NCI-H1694 treated with DMSO at 0.1 percent for 48 hours (cell line): ENCODE measurements around the gene SALL4.

Experiments
- DNase-seq: peaks from one replicate; lab custom pipeline; 2025; lab: John Stamatoyannopoulos, UW

Gene SALL4

DNA sequence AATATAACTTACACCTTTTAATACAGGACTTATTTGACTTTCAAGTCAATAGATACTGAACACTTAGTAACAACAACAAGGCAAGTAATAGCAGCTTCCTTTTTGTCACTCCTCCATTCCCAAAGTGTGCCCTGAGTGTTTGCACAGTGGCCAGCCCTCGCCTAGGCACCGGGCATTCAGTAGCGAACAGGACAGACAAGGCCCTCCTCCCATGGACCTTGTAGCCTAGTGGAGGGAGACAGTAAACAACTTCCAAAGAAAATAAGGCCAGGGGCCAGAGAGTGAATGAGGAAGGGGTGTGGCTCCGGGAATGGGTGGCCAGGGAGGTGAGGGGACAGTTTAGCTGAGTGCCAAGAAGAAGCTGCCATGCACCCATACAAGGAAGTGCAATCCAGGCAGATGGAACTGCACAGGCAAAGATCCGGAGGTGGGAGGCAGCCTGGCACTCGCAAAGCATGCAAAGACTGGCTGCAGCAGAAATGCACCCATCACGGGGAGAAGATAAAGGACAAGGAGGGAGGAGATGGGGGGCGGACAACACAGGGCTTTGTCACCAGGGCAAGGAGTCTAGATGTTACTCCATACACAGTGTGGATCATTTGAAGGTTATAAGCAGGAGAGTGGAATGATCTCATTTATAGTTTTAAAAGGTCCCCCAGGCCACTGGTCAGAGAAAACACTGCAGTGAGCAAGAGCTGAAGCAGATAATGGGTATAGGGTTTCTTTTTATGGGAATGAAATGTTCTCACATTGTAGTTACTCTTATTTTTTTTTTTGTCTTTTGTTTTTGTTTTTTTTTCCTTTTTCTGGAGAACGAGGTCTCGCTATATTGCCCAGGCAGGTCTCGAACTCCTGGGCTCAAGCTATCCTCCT lies 66.4 kb downstream of the SALL4 start:
- DNase-seq: no peak

DNA sequence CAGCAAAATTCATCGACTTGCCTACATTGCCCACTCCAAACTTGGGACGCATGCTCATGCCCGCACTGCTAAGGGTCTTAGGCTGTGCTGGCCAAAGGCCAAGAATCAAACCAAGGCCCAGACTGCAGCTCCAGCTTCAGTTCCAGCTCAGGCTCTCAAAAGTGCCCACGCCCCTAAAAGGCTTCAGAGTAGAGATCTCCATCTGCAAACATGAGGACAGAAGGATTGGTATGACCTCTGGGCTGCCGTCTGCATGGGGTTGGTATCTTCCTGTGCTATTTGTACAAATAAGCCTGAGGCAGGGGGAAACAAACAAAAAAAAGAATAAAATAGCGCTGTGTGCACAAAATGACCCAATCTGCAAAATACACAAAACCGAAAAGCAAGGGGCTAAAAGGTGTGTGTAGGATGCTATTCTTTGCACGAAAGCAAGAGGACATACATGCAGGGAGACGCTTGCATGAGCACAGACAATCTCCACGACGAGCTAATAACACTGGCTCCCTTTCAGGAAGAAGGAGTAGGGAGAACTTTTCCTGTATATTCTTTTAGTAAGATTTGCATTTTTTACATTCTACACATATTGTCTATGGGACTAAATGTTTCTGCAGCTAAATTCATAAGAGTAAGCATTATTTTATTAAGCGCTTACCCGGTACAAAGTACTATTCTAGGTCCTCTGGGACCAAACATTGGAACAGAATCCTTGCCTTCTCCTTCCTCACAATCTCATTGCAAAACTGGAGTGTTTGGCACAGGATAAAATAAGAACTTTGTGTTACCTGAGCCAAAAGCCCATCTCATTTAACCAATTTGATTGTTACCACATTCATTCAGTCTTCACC lies 67.2 kb downstream of the SALL4 start:
- no peak for DNase-seq

DNA sequence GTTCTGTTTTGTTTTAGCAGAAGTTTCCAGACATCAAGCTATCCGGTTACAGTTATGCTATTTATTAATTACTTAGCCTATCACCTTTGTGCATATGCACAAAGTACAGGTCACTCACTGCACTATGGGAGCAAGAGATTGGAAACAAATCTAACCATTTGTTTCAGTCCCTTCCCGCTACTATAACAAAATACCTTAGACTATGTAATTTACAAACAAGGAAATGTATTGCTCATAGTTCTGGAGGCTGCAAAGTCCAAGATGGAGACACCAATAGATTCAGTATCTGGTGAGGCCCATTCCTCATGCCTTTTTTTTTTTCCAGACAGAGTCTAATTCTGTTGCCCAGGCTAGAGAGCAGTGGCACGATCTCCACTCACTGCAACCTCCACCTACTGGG lies 69.3 kb downstream of the SALL4 start:
- DNase-seq: no peak
